GM19467 (cell line): ENCODE results near the gene DNAJC6.

Experiments
- ATAC-seq: cut with Tn5 transposase; IDR thresholded peaks from one replicate; pipeline ENCODE4 v1.9.1; 2021; ENCODE audit warnings: mild to moderate bottlenecking, moderate library complexity; ENCODE audit not compliant: unreplicated experiment

The DNAJC6 gene

DNA sequence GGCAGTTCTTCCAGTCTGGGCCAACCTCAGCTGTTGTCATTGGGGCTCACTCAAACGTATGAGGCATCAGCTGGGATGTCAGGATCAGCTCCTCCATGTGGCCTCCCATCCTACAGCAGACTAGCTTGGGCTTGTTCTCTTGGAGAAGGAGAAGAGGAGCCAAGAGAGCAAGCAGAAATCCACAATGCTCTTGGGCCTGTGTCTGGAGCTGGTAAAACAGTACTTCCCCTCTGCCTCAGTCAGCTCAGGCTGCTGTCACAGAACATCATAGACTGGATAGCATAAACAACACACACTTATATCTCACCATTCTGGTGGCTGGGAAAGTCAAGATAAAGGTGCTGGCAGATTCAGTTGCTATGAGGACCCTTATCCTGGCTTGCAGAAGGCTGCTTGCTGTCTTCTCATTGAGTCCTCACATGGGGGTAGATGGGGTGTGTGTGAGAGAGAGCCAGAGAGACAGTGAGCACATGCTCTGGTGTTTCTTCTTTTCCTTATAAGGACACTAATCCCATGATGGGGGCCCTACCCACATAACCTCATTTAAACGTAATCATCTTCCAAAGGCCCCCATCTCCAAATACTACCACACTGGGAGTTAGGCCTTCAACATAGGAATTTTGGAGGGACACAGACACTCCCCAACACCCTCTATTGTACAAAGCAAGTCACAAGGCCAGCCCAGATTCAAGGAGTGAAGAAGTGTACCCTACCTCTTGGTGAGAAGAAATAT is 16.3 kb upstream of the DNAJC6 start:
- ATAC-seq = no peak

DNA sequence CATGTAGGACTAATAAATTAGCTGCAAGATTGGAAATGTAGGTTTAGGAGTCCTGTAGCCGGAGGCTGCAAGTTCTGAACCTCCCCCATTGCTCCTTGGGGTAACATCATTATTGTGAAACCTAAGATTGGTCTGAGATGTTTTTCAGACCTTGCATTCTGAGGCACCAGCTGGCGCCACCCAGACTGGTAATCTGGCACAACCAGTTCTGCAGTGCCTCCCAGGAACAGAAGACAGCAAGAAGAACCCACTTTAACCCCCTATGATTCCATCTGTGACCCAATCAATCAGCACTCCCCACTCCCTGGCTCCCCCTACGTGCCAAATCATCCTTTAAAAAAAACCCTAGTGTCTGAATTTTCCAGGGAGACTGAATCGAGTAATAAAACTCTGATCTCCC is 11.6 kb upstream of the DNAJC6 start:
- no peak for ATAC-seq

DNA sequence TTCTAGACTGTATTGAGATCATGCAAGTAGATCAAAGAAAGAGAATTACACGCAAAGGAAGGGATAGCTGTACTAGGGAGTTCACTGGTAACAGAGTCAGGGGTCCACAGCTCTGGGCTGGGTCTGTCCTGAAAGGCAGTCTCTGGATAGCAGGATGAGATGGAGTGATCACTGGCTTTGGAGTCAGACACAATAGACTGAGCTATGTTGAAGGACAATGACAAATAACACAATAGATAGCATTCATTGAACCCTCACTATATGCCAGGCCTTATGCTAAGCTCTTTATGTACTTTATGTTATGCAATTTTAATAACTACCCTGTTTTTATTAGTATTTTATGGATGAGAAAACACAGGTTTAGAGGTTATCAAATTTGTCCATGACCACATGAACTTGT is 10.0 kb upstream of the DNAJC6 start:
- no peak for ATAC-seq

DNA sequence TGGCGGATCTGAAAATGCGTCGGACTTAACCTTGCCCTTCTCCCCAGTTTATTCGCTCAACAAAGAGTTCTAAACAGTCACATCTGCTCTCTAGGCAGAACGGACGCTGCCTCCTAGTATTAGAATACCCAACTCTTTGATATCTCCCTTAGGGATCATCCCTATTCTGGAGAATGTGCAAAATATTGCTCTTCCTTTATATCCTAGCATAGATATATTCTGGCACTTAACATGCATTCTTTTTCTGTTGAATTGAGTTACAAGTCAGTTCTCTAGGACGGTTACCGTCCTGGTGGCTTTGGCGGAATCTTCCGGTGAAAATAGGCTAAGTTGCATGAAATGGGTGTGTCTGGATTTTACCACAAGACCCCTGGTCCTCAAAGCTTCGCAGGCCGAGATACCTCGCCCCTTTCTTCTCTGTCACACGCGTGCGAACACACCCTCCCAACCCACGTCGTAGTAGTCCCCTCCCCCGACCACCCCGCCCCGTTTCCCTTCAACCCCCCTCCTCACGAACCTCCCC is 501 bp upstream of the DNAJC6 start:
- ATAC-seq = no peak

DNA sequence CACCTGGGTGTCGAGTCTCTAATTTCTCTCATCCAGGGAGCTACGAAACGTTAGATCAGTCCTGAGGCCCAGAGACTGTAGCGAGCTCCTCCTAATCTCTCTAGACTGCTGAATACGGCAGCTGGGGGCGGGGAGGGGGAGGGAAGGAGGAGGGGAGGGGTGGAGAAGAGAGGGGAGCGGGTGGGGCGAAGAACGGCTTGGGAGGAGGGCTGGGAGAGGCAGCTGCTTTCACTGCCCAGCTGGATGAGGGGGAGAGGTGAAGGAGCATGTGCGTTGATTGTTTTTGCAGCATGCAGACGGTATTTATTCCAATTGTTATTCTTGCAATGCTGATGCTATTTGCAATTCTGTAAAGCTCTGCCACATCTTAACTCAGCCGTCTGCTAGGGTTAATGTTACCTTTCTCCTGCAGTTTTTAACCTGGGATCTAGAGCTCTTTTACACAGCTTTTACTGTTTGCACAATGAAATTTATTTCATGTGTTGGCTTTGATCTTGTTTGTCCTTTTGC is 790 bp downstream of the DNAJC6 start:
- no peak for ATAC-seq

DNA sequence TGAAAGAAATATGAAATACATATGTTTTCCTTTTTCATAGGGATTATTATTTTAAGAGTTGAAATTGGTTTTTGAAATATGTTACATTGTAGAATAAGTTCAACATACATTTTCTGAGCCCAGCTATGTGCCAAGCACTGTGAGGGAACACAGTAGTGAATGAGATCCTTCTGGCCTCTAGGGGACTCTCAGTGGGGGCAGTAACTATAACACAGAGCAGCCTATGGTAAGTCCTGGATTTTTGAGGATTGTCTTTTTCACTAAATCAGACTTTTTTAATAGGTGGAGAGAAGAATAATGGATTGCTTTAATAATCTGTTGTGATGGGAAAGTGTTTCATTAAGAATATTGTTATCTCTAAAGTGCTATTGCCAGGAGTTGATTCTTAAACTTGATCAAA is 2.4 kb downstream of the DNAJC6 start:
- ATAC-seq = no peak

DNA sequence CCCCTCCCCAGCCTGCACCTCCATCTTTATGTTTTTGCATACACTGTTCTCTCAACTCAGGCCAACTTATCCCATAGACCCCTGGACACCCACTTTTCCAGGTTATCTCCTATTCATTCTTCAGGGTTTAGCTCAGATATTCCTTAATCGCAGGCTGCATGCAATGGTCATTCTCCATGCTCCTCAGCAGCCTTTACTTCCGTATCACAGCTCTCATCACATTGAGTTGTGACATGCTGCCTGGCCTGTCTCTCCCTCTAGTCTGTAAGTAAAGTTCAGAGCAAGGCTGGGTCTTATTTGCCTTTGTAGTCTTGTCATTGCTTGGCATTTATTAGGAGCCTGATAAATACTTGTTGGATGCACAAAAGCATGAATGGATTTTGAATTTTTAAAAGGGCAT is 6.9 kb downstream of the DNAJC6 start:
- no peak for ATAC-seq

DNA sequence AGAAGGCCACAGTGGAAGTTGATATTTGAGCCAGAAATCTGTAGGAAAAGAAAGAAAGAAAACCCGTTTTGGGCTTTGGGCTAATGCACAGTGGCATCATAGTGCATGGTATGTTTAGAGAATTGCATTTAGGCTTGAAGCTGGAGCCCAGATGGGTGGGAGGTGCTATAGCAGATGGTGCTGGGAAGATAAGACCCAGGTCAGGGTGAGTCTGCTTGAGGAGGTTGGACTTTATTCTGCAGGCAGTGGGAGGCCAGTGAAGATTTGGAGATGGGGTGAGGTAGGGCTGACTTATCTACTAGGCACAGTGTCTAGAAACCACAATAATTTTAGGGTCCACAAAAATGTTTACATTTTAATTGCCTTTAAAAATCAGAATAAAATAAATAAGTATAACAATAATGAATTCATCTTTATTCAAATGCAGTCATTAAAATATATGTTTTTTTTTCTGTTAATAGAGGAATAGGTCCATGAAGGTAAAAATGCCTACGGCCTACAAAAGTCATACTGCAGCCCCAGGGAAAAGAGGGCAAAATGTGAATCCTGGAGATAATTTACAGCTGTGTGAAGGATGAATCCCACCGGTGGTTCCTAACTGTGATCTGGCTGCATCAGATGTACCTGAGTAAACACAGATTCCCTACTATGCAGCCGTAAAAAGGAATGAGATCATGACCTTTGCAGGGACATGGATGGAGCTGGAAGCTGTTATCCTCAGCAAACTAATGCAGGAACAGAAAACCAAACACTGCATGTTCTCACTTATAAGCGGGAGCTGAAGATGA is 8.7 kb downstream of the DNAJC6 start:
- ATAC-seq = no peak

DNA sequence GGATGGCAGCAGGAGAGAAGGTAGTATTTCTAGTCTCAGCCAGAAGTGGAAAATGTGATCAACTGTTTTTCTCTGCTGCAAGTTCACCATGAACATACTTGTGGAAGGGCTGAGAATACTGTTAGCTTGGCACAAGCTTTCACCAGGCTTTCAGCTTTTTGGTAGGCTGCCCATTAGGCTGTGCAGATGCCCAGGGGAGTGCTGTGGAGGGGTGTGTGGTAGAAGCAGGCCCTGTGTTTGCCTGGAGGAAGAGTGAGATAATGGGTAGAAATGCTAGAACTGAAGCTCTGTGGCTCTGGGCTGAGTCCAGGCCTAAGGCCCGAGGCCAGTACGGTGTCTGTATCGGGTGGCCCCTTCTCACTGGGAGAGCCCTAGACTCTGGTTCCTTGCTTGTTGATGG is 9.8 kb downstream of the DNAJC6 start:
- ATAC-seq = no peak

DNA sequence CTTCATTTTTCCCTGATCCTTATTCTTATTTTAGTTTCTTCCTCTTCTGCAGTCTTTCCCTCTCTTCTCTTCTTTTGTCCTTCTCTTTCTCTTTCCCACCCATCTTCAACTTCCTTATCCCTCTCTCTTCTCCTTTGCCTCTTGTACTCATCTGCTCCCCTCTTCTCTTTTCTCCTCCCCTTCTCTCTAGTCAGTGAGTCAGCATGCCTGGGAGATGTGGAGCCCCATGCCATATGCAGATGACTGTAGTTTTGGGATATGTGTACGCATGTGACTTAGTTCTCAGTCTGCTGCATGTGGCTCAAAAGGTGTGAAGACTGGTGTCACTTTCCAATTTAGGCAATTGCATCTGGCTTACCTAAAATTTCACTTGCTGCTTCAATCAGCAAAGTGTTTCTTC is 10.4 kb downstream of the DNAJC6 start:
- no peak for ATAC-seq

DNA sequence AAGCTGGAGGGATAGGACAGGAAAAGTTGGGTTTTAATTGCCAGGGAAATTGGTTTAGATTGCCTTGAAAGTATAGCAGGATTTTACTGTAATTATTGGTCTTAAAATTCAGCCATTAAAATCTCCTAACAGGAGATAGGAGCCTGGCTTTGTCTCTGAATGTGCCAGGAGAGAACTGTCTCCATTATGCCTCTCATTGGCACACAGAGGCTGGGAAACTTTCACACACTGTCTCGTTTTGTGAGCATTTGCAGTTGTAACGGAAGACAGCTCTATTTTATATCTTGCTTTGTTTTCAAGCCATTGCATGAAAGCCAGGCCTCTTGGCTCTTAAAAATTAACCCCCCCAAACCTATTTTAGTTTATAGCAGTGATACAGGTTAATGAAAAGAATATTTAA is 12.5 kb downstream of the DNAJC6 start:
- ATAC-seq = no peak

DNA sequence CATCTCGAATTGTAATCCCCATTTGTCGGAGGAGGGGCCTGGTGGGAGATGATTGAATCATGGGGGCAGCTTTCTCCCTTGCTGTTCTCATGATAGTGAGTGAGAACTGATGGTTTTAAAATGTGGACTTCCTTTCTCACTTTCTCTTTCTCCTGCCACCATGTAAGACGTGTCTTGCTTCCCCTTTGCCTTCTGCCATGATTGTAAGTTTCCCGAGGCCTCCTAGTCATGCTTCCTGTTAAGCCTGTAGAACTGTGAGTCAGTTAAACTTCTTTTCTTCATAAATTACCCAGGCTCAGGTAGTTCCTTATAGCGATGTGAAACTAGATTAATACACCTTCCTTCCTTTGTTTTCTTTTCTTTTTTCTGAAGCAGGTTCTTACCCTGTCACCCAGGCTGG is 13.9 kb downstream of the DNAJC6 start:
- ATAC-seq = no peak

DNA sequence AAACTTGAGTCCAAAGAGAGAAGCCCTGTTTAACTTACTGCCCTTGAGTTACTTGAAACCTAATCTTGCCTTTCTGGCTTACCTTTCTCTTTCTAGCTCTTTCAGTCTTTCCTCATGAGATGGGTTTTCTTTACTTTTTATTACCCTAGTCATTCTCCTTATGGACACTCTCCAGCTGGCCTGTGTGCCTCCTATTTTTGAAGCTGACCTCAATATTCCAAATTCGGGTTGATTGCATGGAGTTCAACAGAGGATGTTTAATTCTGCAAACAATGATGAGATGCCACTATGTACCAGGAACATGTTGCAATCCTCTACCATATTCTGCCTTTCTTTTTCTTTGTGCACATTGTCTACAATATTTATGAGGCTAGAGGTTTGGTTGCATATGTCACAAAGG is 20.7 kb downstream of the DNAJC6 start:
- no peak for ATAC-seq

DNA sequence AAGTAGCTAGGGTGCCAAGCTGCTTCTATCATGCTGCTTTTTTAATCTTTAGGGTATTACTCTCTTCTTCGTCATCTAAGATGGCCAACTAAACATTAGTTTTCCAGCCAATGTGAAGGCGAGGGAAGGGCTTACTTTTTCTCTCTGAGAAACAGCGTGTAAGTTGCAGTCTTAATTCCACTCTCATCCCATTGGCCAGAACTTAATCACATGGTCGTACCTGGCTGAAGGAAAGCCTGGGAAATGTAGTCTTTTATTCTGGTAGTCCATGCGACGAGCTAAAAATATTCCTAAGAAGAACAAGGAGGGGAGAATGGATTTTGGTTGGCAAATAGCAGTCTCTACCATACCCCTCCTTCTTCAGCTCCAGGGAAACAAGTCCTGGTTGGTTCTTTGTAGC is 21.5 kb downstream of the DNAJC6 start:
- no peak for ATAC-seq

DNA sequence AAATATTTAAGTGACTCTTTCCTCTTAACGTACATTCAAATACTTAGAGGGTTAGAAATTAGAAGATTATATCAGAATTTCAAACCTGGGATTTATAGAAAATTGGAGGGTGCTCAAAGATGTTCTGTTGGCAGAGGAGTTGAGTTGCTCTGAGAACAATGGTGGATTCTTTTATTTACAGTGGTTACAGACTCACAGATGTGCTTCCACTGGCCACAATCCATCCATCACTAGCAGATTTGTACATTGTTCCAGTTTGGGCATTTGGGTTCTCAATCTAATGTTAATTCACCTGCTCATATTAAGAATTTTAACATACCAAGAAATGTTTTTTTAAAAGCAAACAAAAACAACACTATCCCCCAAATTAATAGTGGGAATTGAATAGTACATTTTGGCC is 23.5 kb downstream of the DNAJC6 start:
- ATAC-seq = no peak

DNA sequence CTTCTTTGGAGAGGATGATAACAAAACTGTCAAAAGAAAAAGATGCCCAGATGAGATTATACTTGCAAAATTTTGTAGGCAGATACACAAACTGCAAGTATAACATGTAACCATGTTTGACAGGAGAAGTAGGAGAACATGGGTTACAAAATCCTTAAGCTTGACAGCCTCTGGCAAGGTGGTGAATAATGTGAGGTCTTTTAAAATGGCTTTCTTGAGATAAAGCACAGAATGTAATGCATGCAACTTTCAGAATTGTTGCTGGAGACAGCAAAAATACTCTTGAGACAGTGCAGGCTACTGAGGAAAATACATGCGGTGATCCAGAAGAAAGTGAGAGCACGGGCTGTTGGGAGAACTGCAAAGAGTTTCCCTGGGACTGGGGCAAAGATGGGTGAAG is 24.7 kb downstream of the DNAJC6 start:
- no peak for ATAC-seq

DNA sequence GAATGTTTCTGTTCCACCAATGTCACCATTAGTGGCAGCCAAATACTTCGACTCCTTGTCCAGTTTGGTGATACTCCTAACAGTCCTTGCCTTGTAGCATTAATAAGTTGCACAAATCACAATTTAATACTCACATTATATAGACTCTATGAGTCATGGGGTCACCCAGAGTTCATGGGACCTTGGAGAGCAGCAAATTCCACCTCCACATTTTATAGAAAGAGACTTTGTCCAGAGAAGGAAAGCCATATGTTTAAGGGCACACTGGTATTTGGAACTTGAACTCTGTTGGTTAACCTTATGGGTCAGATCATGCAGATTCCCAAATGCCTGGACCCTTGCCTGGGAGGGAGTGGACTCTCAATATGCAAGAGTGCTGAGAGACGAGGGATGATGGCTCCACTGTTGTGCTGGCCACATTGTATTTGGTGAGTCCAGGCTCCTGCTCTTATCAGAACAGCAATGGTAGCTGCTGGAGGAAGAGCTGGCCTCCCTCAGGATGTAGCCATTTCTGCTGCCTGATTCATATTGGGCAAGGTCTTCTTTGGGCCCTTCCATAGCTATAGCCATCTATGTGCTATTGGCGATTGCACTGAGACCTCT is 30.6 kb downstream of the DNAJC6 start:
- ATAC-seq = no peak

DNA sequence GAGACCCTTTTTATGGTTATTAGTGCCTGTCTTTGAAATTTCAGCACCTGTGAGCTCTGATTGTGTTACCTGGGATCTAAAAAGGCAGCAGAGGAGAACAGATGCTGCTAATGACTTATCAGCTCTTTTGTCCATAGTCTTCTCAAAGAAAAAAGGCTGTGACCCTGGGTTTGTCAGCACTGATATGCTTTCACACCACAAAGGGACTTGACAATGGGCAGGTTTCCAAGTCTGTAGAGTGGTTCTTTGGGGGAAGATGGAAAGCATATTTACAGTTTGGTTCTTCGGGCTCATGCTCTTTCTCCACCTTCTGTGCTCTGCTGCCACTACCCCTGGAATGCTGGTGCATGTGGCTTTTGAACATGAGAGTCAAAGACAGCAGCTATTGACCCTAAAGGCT is 32.0 kb downstream of the DNAJC6 start:
- no peak for ATAC-seq

DNA sequence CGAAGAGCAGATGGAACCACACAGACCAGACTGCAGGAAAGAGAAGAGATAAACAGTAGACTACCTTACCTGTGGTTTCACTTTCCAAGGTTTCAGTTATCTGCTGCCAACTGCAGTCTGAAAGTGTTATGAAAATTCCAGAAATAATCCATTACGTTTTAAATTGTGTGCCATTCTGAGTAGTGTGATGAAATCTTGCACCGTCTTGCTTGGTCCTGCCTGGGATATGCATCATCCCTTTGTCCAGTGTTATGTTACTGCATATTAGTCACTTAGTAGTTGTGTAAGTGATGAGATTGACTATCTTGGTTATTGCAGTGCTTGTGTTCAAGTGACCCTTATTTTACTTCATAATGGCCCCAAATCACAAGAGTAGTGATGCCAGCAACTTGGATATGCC is 33.9 kb downstream of the DNAJC6 start:
- ATAC-seq = no peak

DNA sequence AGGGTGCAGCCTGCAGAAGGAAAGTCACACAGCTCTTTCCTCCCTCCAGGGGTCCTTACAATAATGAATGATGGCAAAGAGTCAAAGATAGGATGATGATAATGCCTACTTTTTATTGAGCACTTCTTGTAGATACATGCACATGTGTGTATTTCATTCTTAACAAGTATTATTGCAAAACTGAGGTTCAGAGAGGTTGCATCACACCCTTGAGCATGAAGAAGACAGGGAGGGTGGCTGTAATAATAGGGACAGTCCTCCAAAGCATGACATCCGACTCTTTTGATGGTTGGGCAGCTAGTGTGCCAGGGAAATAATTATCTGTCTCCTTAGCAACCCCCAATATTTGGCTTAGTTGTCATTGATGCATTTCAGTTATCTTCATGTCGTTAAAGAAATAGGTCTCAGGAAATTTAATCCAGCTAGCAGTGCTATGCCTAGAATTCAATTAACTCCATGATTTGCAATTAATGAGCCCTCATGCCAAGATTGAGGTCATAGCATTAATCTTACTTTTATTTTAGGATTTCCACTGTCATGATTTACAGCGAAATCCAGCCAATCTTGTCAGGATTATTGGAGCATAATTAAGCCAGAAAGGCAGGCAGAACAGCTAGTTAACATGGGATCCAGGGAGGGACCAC is 35.0 kb downstream of the DNAJC6 start:
- ATAC-seq = no peak

DNA sequence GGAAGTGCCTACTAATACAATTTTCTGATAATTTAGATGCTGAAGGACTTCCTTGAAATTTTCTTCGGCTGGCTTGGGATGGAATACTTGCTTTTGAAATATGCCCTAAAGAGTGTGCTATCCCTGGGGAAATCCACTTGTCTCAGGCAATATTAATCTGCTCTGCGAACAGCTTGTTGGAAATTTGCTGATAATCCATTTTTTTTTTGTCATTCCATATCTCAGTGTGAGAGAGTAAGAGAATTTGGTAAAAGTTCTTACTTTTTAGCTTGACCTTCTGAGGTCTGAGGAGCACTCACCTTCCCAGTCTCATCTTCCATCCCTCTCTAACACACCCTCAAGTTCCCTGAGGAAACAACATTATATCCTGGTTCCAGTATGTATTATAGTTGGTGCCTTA is 36.8 kb downstream of the DNAJC6 start:
- no peak for ATAC-seq
